Astrocyte of the cerebellum (primary cell): ENCODE results near the gene COL12A1.

Experiments
- DNase-seq: peaks from one replicate; pipeline ENCODE4 v3.0.0-alpha.2; 2011; ENCODE audit warnings: low read depth
- H3K4me3 ChIP-seq: 2 replicates; pipeline ENCODE4 v1.5.1; 2011; ENCODE audit warnings: mild to moderate bottlenecking, low read depth, low read length, moderate library complexity
- in situ Hi-C: cut with HindIII; loops from 2 replicates; pipeline ENCODE4 v1.10.0; 2017; ENCODE audit warnings: low sequenced_read_pairs
- TF ChIP-seq, protein P1 (sequence below): IDR thresholded peaks from 2 replicates; pipeline ENCODE4 v1.5.1; 2012; ENCODE audit warnings: low read length, low read depth, moderate library complexity, mild to moderate bottlenecking; ENCODE audit errors: missing control alignments

The COL12A1 gene

DNA sequence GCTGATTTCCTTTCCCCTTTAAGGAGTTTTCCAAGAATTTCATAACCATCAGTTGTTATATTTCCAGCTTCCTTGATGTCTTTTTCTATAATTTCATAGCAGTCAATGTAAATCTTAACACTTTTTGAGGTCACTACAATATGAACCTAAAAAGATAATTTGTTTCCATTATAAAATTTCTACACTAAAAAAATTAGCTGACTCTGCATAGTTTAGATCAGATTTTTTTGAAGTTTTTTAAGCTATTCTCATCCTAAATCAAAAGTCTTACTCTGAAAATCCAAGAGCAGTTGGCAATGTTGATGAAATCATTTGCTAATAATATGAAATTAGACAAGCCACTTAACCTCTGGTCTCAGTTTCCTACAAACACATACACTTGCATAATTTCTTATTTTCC, 96.8 kb downstream of the COL12A1 start:
- in situ Hi-C loops: loop anchor here (25.0 kb wide), 1 partner anchor 697 kb away; no protein-coding TSS in a partner anchor
- TF ChIP-seq, protein P1, sequence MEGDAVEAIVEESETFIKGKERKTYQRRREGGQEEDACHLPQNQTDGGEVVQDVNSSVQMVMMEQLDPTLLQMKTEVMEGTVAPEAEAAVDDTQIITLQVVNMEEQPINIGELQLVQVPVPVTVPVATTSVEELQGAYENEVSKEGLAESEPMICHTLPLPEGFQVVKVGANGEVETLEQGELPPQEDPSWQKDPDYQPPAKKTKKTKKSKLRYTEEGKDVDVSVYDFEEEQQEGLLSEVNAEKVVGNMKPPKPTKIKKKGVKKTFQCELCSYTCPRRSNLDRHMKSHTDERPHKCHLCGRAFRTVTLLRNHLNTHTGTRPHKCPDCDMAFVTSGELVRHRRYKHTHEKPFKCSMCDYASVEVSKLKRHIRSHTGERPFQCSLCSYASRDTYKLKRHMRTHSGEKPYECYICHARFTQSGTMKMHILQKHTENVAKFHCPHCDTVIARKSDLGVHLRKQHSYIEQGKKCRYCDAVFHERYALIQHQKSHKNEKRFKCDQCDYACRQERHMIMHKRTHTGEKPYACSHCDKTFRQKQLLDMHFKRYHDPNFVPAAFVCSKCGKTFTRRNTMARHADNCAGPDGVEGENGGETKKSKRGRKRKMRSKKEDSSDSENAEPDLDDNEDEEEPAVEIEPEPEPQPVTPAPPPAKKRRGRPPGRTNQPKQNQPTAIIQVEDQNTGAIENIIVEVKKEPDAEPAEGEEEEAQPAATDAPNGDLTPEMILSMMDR: no peak
- no peak overlapping the region for H3K4me3 ChIP-seq
- no peak for DNase-seq

DNA sequence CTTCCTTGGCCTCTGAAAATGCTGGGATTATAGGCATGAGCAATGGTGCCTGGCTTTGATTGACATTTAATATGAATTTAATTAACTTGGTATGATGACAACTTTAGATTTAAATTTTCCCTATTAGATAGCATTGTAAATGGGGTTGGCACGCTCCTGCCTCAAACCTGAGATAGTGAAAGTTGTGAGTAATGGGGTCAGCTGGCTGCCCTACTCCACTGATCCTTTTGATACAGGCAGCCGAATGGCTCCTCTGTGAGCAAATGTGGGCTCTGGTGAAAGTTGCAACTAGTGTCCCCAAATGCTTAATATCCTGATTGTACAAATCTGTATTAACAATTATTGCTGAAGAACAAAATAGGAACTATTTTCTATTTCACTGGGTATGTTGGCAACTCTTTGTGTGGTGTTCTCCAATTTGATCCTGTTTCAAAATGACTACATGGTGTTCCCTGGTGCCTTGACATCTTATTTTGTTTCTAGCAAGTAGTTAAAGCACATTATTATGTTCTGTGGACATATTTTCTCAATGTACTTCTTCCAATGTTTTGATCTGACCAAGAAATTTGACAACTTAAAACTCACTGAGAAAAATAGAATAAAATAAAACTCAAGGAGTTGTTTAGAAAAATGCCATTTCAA, 97.4 kb downstream of the COL12A1 start:
- TF ChIP-seq, protein P1: no peak
- in situ Hi-C loops: loop anchor here (25.0 kb wide), 1 partner anchor 696 kb away; no protein-coding TSS in a partner anchor
- no peak overlapping the region for H3K4me3 ChIP-seq
- DNase-seq: no peak

DNA sequence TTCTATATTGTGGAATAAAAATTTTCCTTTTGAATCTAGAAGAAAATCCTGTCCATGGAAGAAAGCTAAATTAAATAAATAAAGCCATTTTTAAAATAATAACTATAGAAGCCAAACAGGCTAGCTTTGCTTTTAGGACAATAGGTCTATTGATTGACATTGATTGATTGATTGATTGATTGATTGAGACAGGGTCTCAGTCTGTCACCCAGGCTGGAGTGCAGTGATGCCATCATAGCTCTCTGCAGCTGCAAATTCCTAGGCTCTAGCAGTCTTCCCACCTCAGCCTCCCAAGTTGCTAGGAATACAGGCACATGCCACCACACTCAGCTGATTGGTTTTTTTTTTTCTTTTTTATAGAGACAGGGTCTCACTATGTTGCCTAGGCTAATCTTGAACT, 97.9 kb downstream of the COL12A1 start:
- in situ Hi-C loops: loop anchor here (25.0 kb wide), 1 partner anchor 696 kb away; no protein-coding TSS in a partner anchor
- TF ChIP-seq, protein P1: no peak
- no peak overlapping the region for H3K4me3 ChIP-seq
- DNase-seq: no peak

DNA sequence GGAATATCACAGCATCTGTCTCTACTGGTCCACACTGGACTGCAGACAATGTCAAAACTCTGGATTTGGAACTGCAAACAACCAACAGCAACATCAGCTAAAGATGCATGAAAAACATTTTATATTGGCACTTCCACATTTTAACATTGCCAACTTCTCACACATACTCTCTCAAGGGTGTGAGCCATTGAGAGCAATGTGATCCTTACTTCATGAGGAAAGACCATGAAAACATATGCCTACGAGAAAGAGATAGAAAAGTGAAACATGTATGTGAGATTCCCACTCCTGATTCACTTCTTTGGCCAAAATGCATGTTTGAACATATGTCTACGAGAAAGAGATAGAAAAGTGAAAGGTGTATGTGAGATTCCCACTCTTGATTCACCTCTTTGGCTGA, 99.4 kb downstream of the COL12A1 start:
- in situ Hi-C loops: loop anchor here (25.0 kb wide), 1 partner anchor 694 kb away; no protein-coding TSS in a partner anchor
- DNase-seq: no peak
- TF ChIP-seq, protein P1: no peak
- no peak overlapping the region for H3K4me3 ChIP-seq

DNA sequence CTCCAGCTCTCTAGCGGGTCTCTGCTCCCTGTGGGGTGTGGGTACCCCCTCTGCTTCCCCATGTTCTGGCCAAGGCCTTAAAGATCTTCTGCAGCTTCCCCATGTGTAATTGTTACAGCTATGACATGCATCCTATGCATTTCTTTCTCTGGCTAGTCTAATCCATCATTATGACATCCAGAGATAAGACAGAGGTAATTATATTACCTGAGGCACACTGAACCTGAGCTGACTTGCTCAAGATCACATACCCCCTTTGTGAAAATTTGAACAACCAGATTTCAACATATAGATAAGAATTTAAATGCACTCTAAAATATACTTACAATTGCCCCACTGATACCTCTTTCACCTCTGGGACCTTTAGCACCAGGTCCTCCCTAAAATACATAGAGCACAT, 102.4 kb downstream of the COL12A1 start:
- no peak for DNase-seq
- TF ChIP-seq, protein P1: no peak
- no peak overlapping the region for H3K4me3 ChIP-seq
- in situ Hi-C loops: loop anchor here (25.0 kb wide), 1 partner anchor 691 kb away; no protein-coding TSS in a partner anchor

DNA sequence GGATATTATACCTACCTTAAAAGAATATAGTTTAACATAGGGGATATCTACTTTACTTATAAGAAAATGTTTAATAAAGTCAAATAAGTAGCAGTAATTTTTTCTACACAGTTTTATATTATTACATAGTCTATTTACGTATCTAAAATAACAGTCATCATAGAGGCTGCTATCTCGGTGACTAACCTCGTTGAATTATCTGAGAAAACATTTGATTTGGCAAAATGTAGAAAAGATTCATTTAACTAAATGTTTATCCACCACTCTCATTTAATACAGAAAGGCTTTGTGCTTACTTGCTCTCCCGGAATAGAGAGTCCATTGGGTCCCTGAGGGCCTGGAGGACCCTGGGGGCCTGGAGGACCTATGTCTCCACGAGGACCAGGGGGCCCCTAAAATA, 103.6 kb downstream of the COL12A1 start:
- in situ Hi-C loops: loop anchor here (25.0 kb wide), 1 partner anchor 690 kb away; no protein-coding TSS in a partner anchor
- DNase-seq: no peak
- TF ChIP-seq, protein P1: no peak
- no peak overlapping the region for H3K4me3 ChIP-seq
